ENCODE data around the gene TMEM63A.

The TMEM63A gene

GRCh38 chr1:225842788-225843425, 39.3 kb downstream of the TMEM63A start:
- no peak overlapping the region for H3K27ac ChIP-seq
- peaks cover 5% of the 10 kb centered on the region for H3K4me1 ChIP-seq (ENCODE audit: low read depth, poor library complexity, severe bottlenecking)
- H3K9ac ChIP-seq: no peak overlapping the region
- no peak overlapping the region for H2AFZ ChIP-seq (ENCODE audit: low read depth)
- no peak for TF ChIP-seq CTCF (conservative IDR thresholded peaks at IDR 0.05; ENCODE audit: low read depth, low read length)
- H4K20me1 ChIP-seq (ENCODE audit: insufficient read depth): no peaks in the 10 kb centered on the region
- no peaks in the 10 kb centered on the region for H3K27me3 ChIP-seq (ENCODE audit: insufficient read depth, low read depth)
- H3K36me3 ChIP-seq (ENCODE audit: insufficient read depth): no peaks in the 10 kb centered on the region; the same call in 1 of the 2 replicates
- H3K79me2 ChIP-seq (ENCODE audit: insufficient read depth, low read depth): no peaks in the 10 kb centered on the region
- no peak overlapping the region for H3K4me3 ChIP-seq (IDR thresholded peaks at IDR 0.05; ENCODE audit: insufficient read depth, low read depth, low read length)
- no peak overlapping the region for H3K4me2 ChIP-seq

- H3K4me2 ChIP-seq: no peak overlapping the region
- H3K27ac ChIP-seq: no peak overlapping the region
- H3K4me3 ChIP-seq (IDR thresholded peaks at IDR 0.05; ENCODE audit: insufficient read depth, low read depth, low read length): no peak overlapping the region
- H3K4me1 ChIP-seq (ENCODE audit: low read depth, poor library complexity, severe bottlenecking): no peaks in the 10 kb centered on the region
- H3K9ac ChIP-seq: no peak overlapping the region
- TF ChIP-seq CTCF (conservative IDR thresholded peaks at IDR 0.05; ENCODE audit: low read depth, low read length): no peak
- H3K36me3 ChIP-seq (ENCODE audit: insufficient read depth): no peaks in the 10 kb centered on the region; the same call in 1 of the 2 replicates
- no peaks in the 10 kb centered on the region for H3K79me2 ChIP-seq (ENCODE audit: insufficient read depth, low read depth)
- H2AFZ ChIP-seq (ENCODE audit: low read depth): no peak overlapping the region
- H4K20me1 ChIP-seq (ENCODE audit: insufficient read depth): no peaks in the 10 kb centered on the region
- no peaks in the 10 kb centered on the region for H3K27me3 ChIP-seq (ENCODE audit: insufficient read depth, low read depth)
Observed at GRCh38 chr1:225842074-225842473, 40.1 kb downstream of the TMEM63A start.

- H3K4me1 ChIP-seq (ENCODE audit: low read depth, poor library complexity, severe bottlenecking): no peaks in the 10 kb centered on the region
- H2AFZ ChIP-seq (ENCODE audit: low read depth): no peak overlapping the region
- H3K4me3 ChIP-seq (IDR thresholded peaks at IDR 0.05; ENCODE audit: insufficient read depth, low read depth, low read length): no peak overlapping the region
- no peaks in the 10 kb centered on the region for H3K27me3 ChIP-seq (ENCODE audit: insufficient read depth, low read depth)
- no peak overlapping the region for H3K4me2 ChIP-seq
- H3K36me3 ChIP-seq (ENCODE audit: insufficient read depth): no peaks in the 10 kb centered on the region
- no peak overlapping the region for H3K27ac ChIP-seq
- H4K20me1 ChIP-seq (ENCODE audit: insufficient read depth): no peaks in the 10 kb centered on the region
- H3K9ac ChIP-seq: no peak overlapping the region
- TF ChIP-seq CTCF (conservative IDR thresholded peaks at IDR 0.05; ENCODE audit: low read depth, low read length): no peak
- no peaks in the 10 kb centered on the region for H3K79me2 ChIP-seq (ENCODE audit: insufficient read depth, low read depth)
Observed at GRCh38 chr1:225840713-225841112, 41.5 kb downstream of the TMEM63A start.

DNA sequence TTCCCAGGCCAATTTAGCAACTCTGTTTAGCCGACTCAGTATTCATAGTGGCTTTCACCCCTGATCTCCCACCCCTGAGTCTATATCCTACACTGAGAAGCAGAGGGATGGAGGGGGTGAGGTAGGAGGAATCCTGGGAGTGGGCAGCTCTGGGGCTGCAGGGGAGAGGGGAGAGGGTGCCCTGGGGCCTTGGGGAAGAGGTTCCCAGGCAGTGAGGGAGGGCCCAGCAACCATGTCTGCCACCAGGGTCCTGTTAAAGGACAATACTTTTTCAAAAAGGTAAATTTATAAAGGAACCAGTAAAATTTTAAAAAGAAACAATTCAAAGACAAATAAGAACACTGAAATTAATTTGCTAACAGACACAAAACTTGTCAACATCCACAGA, 42.0 kb downstream of the TMEM63A start:
- no peak overlapping the region for H3K27ac ChIP-seq
- H3K4me2 ChIP-seq: no peak overlapping the region
- no peak overlapping the region for H2AFZ ChIP-seq (ENCODE audit: low read depth)
- H3K27me3 ChIP-seq (ENCODE audit: insufficient read depth, low read depth): no peaks in the 10 kb centered on the region
- H4K20me1 ChIP-seq (ENCODE audit: insufficient read depth): no peaks in the 10 kb centered on the region
- H3K79me2 ChIP-seq (ENCODE audit: insufficient read depth, low read depth): no peaks in the 10 kb centered on the region
- H3K36me3 ChIP-seq (ENCODE audit: insufficient read depth): no peaks in the 10 kb centered on the region
- no peaks in the 10 kb centered on the region for H3K4me1 ChIP-seq (ENCODE audit: low read depth, poor library complexity, severe bottlenecking)
- no peak for TF ChIP-seq CTCF (conservative IDR thresholded peaks at IDR 0.05; ENCODE audit: low read depth, low read length)
- no peak overlapping the region for H3K4me3 ChIP-seq (IDR thresholded peaks at IDR 0.05; ENCODE audit: insufficient read depth, low read depth, low read length)
- no peak overlapping the region for H3K9ac ChIP-seq
